Astrocyte (in vitro differentiated cells and primary cell): ENCODE results near the gene TBC1D2B.
"Not testable (repeated sequence)": the region's sequence is repeated elsewhere in the genome, so short reads cannot be mapped to it uniquely, and the experiment has no call there.

Source experiments
- CTCF ChIP-seq: IDR thresholded peaks from 2 replicates; pipeline ENCODE4 v1.5.1; 2011; ENCODE audit warnings: low read depth, mild to moderate bottlenecking, inconsistent platforms, low read length, moderate library complexity; ENCODE audit not compliant: insufficient read depth
- EZH2 ChIP-seq: IDR thresholded peaks from 2 replicates; pipeline ENCODE4 v1.6.1; 2012; ENCODE audit warnings: mild to moderate bottlenecking, low read length, inconsistent platforms; ENCODE audit not compliant: insufficient read depth

- not testable (repeated sequence) for TF ChIP-seq CTCF, EZH2
Measured at GRCh38 chr15:77971875-77972274, 105.6 kb downstream of the TBC1D2B start.
